SW 1271 (cell line): ENCODE results near the gene HSPA12A.

Source experiments
- DNase-seq, 2 experiments: peaks; one replicate each; lab custom pipeline; 2025; lab: John Stamatoyannopoulos, UW

HSPA12A gene, protein sequence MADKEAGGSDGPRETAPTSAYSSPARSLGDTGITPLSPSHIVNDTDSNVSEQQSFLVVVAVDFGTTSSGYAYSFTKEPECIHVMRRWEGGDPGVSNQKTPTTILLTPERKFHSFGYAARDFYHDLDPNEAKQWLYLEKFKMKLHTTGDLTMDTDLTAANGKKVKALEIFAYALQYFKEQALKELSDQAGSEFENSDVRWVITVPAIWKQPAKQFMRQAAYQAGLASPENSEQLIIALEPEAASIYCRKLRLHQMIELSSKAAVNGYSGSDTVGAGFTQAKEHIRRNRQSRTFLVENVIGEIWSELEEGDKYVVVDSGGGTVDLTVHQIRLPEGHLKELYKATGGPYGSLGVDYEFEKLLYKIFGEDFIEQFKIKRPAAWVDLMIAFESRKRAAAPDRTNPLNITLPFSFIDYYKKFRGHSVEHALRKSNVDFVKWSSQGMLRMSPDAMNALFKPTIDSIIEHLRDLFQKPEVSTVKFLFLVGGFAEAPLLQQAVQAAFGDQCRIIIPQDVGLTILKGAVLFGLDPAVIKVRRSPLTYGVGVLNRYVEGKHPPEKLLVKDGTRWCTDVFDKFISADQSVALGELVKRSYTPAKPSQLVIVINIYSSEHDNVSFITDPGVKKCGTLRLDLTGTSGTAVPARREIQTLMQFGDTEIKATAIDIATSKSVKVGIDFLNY

DNA sequence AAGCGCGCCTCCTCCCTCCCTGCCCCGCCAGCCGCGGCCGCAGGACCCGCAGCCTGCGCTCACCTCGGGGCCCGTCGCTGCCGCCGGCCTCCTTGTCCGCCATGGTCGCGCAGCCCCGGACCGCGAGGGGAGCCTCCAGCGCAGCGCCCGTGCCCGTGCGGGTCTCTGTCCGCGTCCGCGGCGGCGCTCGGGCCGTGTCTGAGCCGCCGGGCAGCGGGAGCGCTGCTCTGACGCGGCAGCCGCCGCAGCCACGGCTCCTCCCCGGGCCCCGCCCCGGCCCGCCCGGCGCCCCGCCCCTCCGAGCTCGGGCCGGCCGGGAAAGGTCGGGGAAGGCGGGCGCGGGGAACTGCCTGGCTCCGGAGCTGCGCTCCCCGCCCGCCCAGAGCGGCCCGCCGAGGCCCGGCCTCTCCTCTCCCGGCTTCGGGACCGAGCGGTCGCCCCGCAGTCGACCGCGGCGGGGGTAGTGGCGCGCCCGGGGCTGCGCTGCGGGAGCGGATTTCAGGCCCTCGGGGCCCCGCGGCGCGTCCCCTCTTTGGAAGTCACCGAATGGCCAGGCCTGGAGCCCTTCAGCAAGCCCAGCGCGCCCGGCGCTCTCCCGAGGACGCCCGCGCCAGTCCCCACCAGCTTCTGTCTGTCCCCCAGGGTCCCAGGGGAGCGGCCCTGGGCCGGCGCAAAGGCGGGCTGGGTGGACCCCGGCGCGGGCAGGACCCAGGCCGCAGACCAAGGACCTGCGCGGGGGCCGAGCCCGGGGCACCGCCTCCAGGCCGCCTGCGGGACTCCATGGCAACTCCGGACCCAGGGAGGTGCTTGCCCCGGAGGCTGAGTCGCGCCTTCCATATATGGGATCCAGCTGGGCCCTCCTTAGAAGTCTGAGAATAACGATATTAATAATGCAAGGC, at the start of gene HSPA12A:
TSS of gene HSPA12A (minus strand) at position 200 of the 899 bp plus-strand sequence. CDS start at position 103, 97 bp downstream.
- DNase-seq = peak in 1 of 2 experiments; percentile 46

DNA sequence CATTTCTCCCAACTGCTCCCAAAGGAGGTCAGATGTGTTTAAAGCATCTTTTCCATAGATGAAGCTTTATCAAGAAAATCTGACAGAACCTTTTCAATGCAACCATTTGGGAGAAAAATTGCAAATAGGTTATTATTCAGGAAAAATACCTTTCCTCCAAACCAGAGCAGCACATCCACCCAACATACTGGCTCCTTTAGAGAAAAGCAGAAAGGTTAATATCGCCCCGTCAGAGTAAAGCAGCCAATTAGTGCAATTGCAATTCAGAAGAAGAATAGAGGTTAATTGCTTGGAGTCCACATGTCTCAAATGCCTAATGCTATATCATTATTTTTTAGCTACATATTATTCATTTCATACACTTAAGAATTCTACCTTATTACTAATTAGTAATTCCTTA, 48.9 kb upstream of the HSPA12A start:
- DNase-seq = no peak

GRCh38 chr10:116787893-116788665, 45.7 kb upstream of the HSPA12A start:
- peak; percentile 4 to 23 for DNase-seq

- DNase-seq = no peak
Measured at GRCh38 chr10:116787053-116787659, 44.8 kb upstream of the HSPA12A start.

DNA sequence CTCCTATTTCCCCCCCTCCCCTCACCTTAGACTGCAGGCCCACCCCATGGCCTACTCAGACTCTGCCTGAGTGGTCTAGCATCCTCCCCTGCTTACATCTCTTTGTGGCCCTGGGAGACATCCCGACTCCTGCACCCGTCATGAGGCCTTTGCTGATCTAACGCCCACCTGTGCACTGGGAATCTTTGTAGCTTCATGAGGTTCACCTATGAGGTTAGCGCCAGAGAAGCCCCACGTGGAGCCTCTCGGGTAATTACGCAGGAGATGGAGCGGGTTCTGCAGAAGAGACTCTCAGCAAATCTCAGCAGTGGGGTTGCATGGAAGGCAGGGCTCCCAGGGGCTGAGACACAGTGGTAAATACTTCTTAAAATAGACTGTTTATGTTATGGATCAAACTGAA, 43.5 kb upstream of the HSPA12A start:
- no peak for DNase-seq

DNA sequence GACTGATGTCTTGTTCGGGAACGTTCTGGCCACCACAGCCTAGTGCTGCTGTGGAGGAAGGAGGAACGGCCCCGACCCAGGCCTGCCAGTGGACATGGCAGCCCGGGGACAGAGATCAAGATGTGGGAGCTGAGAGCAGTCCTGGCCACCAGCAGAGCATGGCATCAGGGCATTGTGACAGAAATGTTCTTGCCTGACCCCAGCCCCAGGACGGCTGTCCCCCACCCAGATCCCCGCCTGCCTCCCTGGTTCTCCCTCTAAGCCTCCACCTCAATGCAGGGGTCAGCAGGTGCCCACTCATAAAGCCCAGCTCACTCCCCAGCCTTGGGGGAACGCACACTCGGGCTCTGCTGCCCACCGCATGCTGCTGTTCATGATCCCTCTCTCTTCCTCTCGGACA, 42.9 kb upstream of the HSPA12A start:
- DNase-seq = no peak

- DNase-seq = no peak
Measured at GRCh38 chr10:116784651-116785050, 42.3 kb upstream of the HSPA12A start.

DNA sequence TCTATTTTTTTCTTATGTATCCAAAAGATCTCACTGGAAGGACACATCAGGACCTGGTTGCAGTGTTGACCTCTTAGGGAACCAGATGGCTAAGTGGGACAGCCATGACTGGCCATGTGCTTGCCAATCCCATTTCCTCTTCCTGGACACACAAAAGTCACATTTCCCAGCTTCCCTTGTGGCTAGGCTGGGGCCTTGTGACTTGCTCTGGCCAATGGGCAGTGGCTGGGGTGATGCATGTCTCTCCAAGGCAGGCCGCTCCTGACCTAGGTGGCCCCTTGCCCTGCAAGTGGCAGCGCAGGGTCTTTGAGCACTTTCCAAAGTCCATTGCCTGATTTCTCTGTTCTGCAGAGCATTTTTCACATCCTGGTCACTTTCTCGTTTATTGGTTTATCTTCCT, 41.7 kb upstream of the HSPA12A start:
- no peak for DNase-seq

DNA sequence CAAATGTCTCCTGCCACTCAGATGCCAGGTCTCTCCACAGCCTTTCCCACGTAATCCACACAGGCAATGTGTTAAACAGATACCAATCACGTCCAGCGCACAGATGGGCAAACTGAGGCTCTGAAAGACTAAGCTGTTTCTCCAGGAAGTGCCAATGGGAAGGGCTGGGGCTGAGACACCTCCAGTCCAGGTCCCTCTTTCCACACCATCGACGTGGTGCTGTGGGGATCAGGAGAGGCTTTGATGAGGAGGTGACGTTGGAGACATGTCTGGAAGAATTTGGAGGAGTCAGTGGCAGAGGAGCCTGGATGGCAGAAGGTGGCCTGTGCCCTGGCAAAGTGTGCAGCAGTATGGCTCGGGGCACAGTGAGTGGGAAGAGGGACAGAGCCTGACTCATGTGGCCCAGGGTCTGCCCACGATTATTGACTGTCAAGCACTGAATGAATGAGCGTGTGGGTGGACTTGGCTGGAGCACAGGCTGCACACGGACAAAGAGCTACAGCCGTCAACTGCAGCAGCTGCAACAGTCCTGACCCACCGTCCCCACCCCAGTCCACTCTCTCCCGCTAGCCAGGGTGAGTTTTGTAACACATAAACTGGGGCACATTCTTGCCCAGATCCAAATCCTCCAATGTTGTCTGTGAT, 40.8 kb upstream of the HSPA12A start:
- DNase-seq = no peak

DNA sequence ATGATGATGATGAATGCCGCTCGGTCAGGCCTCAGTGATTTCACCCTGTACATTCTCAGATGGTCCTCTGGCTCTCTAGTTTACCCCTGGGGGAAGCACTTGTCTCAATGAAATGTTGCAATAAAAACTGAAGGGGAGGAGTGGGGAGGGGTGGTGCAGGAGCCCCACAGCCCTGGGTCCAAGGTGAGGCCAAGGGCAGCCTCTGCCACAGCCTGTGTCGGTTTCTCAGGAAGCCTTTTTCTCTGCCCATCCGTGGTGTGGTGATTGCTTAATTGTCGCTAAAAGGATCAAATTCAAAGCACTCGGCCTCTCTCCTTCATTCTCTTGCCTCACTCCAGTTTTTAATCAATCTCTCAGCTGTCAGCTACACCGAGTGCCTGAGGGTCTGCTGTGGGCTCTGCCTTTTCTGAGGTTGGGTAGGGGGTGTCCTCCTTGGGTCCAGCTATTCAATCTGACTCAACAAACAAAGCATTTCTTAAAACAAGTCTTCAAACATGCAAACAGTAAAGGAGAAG, 39.1 kb upstream of the HSPA12A start:
- DNase-seq = no peak

DNA sequence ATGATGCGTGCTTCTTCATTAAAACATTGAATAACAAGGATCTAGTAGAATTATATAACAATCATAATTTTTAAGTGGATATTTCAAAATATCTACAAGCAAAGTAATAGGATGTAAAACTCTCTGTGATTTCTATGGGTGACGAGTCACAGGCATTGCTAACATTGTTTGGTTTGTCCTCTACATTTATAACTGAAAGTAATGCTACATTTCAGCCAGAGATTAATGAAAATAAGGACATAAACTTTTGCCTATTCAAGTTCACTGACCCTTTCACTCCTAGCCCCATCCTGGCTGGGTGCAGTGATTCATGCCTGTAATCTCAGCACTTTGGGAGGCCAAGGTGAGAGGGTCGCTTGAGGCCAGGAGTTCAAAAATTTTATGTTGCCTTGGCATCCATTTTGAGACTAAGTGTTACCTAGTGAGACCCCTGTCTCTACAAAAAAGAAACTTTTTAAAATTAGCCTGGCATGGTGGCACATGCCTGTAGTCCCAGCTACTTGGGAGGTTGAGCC, 38.4 kb upstream of the HSPA12A start:
- DNase-seq = no peak

DNA sequence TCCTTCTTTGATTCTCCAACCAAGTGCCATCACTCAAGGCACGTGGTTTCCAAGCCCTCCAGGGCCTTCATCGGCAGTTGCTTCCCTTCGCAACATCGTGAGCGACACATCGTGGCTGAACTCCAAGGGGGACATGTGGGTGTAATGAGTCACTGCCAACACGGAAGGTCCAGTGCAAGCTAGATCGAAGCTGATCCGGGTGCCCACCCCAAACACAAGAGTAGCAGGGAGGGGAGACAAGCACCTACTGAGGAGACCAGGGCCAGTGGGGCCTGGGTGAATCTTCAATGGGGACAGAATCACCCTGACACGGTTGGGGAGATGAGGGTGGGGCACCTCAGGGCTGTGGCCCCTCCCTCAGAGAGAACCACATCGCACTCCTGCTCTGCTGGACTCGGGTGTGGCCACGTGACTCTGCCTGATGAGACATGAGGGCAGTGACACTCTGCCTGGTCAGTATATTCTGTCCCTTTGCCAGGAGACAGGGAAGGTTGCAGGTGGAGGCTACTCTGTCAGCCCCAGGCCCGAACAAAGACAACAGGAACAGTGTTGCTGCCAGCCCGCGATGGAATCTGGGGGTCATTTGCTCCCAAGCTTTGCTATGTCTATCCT, 36.8 kb upstream of the HSPA12A start:
- no peak for DNase-seq

DNA sequence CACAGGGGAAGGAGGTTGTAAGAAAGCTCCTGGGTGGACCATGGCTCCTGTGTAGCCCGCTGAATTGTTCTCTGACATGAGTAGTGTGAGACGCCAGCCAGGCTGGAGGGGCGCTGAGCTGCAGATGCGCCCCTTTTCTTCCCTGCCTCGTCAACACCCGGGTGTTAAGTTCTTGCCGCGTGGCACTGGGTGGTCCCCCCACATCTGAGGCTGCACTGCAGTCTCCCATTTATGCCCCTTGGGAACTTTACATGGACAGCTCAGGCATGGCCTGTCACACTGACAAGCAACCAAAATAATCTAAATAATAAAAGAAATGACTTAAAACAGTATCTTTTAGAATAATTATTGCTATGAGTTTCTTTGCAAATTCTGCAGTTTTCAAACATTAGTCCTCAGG, 34.6 kb upstream of the HSPA12A start:
- DNase-seq = no peak

- DNase-seq = no peak
Measured at GRCh38 chr10:116775488-116776400, 33.4 kb upstream of the HSPA12A start.

GRCh38 chr10:116774728-116775151, 32.4 kb upstream of the HSPA12A start:
- DNase-seq = no peak

GRCh38 chr10:116772909-116773705, 30.7 kb upstream of the HSPA12A start:
- no peak for DNase-seq

DNA sequence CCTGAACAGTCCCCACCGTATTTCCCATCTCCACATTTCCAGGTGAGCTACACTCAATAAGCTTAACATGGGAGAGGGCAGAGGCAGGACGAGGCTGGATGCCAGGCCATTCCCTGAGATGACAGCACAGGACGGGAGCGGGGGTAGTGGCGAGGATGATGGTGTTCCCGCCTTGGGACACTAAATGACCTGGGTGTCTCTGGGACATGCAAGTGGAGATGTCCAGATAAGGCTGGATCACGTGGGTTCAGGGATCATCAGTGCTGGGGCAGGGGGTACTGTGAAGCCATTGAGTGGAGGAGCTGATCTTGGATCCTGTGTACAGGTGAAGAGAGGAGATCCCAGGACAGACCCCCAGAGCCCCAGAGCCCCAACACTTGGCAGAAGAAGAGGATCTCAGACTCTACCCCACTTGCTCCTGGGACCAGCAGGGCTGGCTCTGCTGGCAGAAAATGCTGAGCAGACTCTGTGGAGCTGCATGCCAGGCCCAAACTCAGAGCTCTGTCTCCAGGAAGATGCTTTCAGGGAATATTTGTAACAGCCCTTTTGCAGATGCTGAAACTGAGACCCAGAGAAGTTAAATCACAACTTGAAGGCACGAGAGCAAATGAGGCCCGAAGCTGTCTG, 29.7 kb upstream of the HSPA12A start:
- DNase-seq = no peak
